Measurements from ENCODE around the gene RAP1A. TPM values are rescaled to one million over a fixed set of nuclear protein-coding genes. Genes with fewer than 3 reads are reported as not detected.

The RAP1A gene
- polyA plus RNA-seq, 3 donors, result 62.6 to 72.0 (median 63.6) TPM

DNA sequence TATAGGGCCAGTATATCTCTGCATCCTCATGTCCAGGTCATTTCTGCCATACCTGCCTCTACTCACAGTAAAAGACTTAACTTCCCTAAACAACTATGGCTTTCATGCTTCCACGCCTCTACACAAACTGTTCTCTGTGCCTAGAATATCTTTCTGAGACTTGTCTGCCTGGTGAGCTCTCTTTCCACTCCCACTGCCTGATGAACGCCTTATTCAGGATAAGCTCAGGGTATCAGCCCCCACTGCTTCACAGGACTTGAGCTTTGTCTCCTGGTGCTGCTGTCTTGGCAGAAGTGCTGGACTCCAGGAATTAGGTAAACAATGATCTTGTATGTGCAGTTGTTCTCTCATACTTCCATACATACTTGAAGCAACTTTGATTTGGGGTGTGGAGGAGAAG, 131.3 kb downstream of the RAP1A start:
- DNase-seq, result no peak

DNA sequence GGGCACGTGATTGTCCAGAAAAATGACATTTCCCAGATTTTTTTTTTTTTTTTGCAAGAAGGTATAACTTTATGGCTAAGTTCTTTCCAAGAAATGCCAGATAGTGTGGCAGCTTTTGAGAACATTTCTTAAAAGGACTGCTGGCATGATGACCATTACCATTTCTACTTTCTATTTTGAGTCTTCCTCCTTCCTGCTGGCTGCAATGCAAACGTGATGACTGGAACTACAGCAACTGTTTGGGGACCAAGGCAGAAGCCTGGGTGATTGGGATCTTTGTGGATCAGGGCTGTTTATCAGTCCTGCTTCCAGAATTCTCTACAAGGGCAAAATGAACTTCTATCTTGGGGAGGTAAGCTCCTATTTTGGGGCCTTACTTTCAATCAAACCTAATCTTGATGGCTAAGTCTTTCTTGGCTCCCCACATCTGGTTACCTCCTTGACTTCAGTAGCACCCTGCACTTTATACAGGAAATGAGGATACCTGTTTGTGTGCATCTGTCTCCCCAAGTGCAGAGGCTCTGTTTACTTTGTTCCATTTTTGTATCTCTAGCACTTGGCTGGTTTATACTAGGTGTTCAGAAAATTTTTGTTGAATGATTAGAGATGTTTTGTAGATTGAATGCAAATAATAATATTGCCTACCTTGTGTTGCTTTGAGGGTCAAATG, 132.5 kb downstream of the RAP1A start:
- DNase-seq, result no peak

DNA sequence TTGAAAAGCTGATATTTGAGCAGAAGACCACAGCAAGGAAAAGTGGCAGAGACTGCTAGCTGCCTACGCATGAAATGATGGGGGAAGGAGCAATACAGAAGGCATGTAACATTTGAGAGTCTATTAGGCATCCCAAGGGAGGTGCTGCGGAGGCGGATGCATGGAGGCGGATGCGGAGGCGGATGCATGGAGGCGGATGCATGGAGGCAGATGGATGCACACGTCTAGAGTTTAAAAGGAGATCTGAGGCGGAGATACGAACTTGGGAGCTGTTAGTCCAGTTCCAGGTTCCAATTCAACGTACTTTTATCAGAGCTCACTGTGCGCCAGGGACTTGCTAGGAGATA, 135.4 kb downstream of the RAP1A start:
- DNase-seq, result peak; percentile 75

DNA sequence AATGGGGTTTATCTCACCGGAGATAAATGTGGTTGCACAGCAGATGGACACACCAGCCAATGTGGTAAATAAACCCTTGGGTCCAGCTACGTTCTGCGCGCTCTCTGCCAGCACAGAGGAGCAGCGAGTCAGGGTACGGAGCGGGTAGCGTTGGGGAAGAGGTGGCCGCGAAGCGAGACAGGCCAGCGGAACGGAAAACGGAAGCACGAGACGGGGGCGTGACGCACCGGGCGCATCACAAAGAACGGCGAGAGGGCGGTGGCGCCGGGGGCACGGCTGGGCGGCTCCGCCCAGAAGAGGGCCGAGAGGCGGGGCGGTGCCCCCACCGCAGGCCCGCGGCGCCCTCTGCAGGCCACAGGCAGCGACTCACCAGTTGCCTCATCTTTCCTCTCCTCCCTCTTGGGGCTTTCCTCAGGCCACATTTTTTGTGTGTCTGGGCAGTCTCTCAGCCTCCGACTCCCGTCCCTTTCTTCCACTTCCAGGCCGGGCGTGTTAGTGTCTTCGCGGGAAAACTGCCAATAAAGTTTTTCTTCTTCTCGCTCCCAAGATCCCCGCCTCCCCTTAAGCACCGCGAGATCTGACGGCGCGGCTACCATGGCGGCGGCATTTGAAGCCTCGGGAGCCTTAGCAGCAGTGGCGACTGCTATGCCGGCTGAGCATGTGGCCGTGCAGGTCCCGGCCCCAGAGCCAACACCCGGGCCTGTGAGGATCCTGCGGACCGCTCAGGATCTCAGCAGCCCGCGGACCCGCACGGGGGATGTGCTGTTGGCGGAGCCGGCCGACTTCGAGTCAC, 135.9 kb downstream of the RAP1A start, which contains the start of gene DDX20:
TSS of gene DDX20 (plus strand) at position 571 of the 793 bp plus-strand sequence. CDS start at position 595, 24 bp downstream.
- DNase-seq, result peak; percentile 97

DNA sequence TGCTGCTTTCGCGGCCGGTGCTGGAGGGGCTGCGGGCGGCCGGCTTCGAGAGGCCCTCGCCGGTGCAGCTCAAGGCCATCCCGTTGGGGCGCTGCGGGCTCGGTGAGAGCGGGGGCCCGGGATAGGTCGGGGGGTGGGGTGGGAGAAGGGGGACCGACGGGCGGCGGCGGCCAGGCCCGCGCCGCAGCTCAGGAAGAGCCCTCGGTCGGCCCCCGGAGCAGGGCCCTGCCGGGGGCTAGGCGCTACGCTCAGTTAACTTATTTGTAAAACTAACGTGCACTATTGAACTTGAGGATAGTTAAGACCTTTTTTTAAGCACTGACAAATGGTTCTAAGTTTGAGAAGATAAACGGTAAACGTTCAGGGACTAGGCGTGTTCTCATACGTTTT, 136.5 kb downstream of the RAP1A start:
- DNase-seq, result no peak

DNA sequence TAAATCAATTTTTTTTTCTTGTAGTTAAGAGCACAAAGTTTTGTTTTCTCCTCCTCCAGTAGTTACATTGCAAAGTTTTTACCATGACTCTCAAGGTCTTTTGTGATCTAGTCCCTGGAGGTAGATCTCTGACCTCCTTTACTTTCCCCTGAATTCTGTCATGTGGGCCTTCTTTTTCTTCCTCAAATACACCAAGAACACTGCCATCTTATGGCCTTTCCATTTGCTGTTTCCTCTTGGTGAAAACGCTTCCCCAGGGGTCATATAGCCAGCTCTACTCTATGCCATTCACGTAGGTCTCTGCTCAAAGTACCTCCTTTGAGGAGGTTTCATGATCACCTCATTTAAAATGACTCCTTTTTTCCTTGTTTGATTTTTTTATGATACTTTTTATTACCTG, 138.8 kb downstream of the RAP1A start:
- DNase-seq, result no peak

DNA sequence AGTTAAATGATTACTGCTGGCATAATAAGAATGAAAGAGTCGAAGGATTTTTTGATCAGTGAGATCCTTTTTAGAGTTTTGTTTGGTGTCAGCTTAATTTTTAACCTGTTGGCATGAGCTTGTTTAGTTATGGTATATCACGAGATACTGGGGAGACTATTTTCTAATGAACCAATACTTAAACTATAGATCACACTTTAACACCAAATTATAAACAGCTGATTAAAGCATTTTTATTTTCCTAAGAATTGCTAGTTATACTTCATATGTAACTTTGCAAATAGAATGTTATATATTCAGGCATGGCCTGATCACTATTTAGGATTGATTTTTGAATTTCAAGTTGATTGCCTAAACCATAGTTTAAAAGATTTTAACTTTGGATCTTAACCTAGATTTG, 142.1 kb downstream of the RAP1A start:
- DNase-seq, result no peak

DNA sequence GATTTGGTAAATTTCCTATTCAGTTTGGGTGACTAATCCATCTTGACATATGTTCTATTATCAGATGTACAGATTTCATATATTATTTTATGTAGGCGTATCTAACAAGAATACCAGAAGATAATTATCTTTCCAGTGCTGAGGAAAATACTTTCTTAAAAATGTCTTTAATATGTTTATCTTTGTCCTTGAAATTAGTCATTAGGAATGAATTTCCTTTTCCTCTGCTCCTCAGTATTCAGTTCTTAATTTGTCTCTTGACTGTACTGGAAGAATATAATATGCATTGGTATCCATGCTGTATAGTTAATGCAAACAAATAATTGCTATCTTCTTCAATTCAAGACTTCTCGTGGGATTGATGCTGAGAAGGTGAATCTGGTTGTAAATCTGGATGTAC, 142.7 kb downstream of the RAP1A start:
- no peak for DNase-seq

Other genes with a start within 250 kb of the RAP1A start
- gene OVGP1, start 192.1 kb upstream of the RAP1A start, polyA plus RNA-seq (ENCODE audit: insufficient read length in 3 of 3), result 1 to 10 TPM; 3.0 to 7.3 (median 5.1) TPM
- 10 to 100 TPM; 43.4 to 46.8 (median 43.5) TPM for gene WDR77, start 170.5 kb upstream of the RAP1A start, polyA plus RNA-seq (ENCODE audit: insufficient read length in 3 of 3)
- 100 to 1,000 TPM; 332 to 399 (median 357) TPM for gene ATP5PB, start 170.3 kb upstream of the RAP1A start, polyA plus RNA-seq (ENCODE audit: insufficient read length in 3 of 3)
- gene C1orf162, start 145.8 kb upstream of the RAP1A start, polyA plus RNA-seq (ENCODE audit: insufficient read length in 3 of 3), result 1 to 10 TPM; 3.5 to 6.7 (median 3.8) TPM
- under 1 TPM; 0.30 to 0.78 (median 0.65) TPM for gene ADORA3, start 116.2 kb upstream of the RAP1A start, polyA plus RNA-seq (ENCODE audit: insufficient read length in 3 of 3)
- under 1 TPM; 0.63 to 0.77 (median 0.64) TPM for gene TMIGD3, start 116.2 kb upstream of the RAP1A start, polyA plus RNA-seq (ENCODE audit: insufficient read length in 3 of 3)
- 1 to 10 TPM; 2.4 to 3.1 (median 2.7) TPM for gene INKA2, start 119.6 kb downstream of the RAP1A start, polyA plus RNA-seq (ENCODE audit: insufficient read length in 3 of 3)
- 10 to 100 TPM; 19.8 to 22.6 (median 20.3) TPM for gene DDX20, start 136.1 kb downstream of the RAP1A start, polyA plus RNA-seq (ENCODE audit: insufficient read length in 3 of 3)

Data from renal pelvis (tissue), 4 donors.